HG03045 (cell line): ENCODE results near the gene GTF2F1.
"Not testable (repeated sequence)": the region's sequence is repeated elsewhere in the genome, so short reads cannot be mapped to it uniquely, and the experiment has no call there.

Experiments
- ATAC-seq: cut with Tn5 transposase; IDR thresholded peaks from one replicate; pipeline ENCODE4 v1.9.1; 2021; ENCODE audit warnings: mild to moderate bottlenecking, moderate library complexity; ENCODE audit not compliant: unreplicated experiment

Gene GTF2F1

GRCh38 chr19:6393074-6393982 is at the start of gene GTF2F1:
GTF2F1 (minus strand) TSS chr19:6393164; CDS start chr19:6392995, 169 bp downstream.
- peak; percentile 85 for ATAC-seq

- no peak for ATAC-seq
Observed at GRCh38 chr19:6442087-6442688, 49.2 kb upstream of the GTF2F1 start.

DNA sequence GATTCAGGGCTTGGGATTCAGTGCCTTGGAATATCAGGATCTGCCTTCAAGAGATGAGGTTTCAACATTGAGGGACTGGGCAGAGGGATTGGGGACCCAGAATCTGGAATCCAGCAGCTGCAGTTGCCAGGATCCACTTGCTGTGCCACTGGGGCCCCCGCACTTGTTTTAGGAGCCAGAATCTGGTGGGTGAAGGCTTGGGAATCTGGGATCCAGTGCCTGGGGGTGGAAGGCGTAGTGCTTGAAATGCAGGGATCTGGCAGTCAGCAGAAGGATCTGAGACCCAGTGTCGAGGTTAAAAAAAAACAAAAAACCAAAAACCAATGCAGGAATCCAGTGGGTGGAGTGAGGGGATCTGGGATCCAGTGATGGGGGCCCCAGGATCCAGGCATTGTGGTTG is 47.9 kb upstream of the GTF2F1 start:
- no peak for ATAC-seq

DNA sequence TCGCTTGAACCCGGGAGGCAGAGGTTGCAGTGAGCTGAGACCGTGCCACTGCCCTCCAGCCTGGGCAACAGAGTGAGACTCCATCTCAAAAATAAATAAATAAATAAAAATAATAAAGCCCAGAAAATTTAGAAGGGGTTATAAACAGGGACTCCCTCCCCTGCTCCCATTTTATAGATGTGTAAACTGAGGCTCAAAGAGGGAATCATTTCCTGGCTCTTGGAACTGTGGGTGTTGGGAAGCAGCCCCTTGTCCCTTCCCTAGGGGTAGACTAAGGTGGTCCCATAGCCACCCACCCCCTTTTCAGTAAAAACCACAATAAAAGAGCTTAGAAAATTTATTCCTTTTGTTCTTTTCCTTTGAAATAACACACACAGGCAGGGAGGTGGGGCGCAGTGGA is 46.8 kb upstream of the GTF2F1 start:
- no peak for ATAC-seq

DNA sequence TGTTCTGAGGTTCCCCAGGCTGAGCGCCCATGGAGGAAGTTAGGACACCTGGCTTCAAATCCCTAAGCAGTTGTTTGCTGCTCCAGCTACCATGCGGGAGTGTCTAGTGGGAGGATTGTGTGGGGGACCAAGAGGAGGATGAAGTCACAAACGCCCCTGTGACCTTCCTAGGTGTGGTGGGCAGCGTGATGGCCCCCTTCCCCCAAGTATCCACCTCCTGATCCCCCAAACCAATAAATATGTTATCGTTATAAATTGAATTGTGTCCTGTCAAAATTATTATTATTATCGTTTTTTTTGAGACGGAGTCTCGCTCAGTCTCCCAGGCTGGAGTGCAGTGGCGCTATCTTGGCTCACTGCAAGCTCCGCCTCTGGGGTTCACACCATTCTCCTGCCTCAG is 40.7 kb upstream of the GTF2F1 start, which contains the start of gene SLC25A41:
TSS of gene SLC25A41 (minus strand) at position 101 of the 400 bp plus-strand sequence. CDS start at position 31, 70 bp downstream.
- ATAC-seq: no peak

GRCh38 chr19:6433165-6433564 is 40.2 kb upstream of the GTF2F1 start:
- ATAC-seq: no peak

- ATAC-seq: no peak
Observed at GRCh38 chr19:6431891-6432290, 38.9 kb upstream of the GTF2F1 start.

GRCh38 chr19:6429419-6430221 is 36.7 kb upstream of the GTF2F1 start:
- ATAC-seq: no peak

- ATAC-seq: not testable (repeated sequence)
Observed at GRCh38 chr19:6428692-6429418, 35.9 kb upstream of the GTF2F1 start.

- ATAC-seq: no peak
Observed at GRCh38 chr19:6427131-6427530, 34.2 kb upstream of the GTF2F1 start.

- no peak for ATAC-seq
Observed at GRCh38 chr19:6425732-6426620, 33.0 kb upstream of the GTF2F1 start.

- ATAC-seq: peak; percentile 85
Observed at GRCh38 chr19:6424939-6425731, 32.2 kb upstream of the GTF2F1 start.

DNA sequence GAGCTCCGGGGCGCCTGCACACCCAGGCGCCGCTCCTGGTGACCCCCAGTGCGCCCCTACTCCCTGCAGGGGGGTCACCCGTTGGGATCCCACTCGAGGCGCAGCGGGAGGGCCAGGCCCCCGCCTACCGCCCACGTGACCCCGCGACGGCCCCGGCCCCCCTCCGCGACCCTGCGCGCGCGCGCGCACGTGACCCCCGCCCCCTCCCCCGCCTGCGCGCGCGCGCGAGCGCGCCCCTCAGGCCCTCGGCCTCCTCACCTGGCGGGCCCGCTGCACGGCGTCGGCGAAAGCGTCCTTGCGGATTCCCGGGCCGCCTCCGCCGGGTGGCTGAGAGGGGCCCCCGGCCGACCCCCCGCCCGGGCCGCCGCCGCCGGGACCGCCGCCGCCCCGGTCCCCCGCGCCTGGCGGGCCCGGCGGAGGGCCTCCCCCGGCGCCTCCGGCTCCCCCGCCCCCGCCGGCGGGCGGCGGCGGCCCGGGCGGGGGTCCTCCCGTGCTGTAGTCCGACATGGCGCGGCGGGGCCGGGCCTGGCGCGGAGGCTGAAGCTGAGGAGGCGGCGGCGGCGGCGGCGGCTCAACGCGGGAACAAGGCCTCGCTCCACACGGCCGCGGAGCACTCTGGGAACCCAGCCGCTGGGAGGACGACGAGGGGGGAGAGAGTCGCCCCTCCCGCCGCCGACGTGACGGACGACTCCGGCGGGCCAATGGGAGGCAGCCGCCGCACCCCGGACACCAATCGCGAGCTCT is 31.4 kb upstream of the GTF2F1 start, which contains the start of gene KHSRP:
TSS of gene KHSRP (minus strand) at position 617 of the 744 bp plus-strand sequence. CDS start at position 507, 110 bp downstream.
- ATAC-seq: no peak

- ATAC-seq: no peak
Observed at GRCh38 chr19:6423499-6424194, 30.7 kb upstream of the GTF2F1 start.

DNA sequence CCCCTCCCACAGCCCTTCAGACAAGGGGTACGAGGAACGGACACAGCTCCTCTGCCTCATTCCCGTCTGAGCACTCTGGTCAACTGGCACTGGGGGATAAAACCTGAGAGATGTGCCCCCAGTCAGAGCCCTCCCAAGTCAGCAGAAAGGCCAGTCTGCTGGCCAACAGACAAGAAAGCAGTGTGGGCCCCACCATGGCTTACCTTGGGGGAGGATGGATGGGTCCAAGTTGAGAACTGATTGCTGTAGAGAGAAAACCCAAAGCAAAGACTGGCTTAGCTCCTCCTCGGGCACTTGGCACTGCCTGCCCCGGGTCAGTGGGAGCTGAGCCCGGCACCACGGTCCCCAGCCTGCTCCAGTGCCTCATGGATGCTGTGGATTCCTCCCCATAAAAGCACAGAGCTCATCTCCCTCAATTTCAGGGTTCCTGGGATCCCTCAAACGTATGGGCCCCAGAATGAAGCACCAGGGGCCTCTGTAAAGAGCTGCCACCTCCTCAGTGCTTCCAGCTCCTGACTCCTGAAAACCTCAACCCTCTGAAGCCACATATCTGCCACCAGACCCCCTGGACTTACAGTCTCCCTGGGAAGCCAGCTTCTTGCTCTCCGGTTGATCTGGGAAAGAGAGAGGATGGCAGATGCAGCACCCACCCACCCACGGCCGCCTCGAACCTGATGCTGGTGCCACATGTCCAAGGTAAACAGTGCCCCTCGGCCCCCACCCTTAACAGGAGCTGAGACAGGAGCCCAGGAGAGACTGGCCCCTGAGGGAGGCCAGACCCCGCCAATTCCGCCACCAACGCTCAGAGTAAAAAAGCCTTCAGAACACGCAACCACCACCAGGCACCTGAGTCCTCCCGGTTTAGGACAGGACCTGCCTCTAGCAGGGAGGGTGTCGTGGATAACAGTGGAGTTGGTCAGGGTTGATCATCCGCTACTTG is 28.4 kb upstream of the GTF2F1 start:
- no peak for ATAC-seq

GRCh38 chr19:6418562-6418932 is 25.6 kb upstream of the GTF2F1 start:
- ATAC-seq: no peak
